ENCODE measurements around the gene FXYD1.

- TF ChIP-seq POLR2A (IDR thresholded peaks at IDR 0.05; ENCODE audit: low read length) = no peak
- no peak for TF ChIP-seq GATA1 (IDR thresholded peaks at IDR 0.05; ENCODE audit: low read depth, low read length)
These were observed 40.1 kb upstream of the FXYD1 start for GRCh38 chr19:35098413-35099049.
